H7 (cell line): ENCODE measurements around the gene DPP9. TPM values are rescaled to one million over a fixed set of nuclear protein-coding genes. Genes with fewer than 3 reads are reported as not detected.

Source experiments
- DNase-seq: peaks from one replicate; pipeline ENCODE4 v3.0.0; 2012
- H3K27me3 ChIP-seq: 2 replicates; pipeline ENCODE4 v1.6.0; 2011; ENCODE audit warnings: mild to moderate bottlenecking, low read length; ENCODE audit not compliant: control insufficient read depth, insufficient read depth
- H3K36me3 ChIP-seq: replicated peaks from 2 replicates; pipeline ENCODE4 v1.5.1; 2011; ENCODE audit warnings: low read length; ENCODE audit not compliant: control insufficient read depth, insufficient read depth
- H3K4me3 ChIP-seq: 2 replicates; pipeline ENCODE4 v1.5.1; 2011; ENCODE audit warnings: low read depth, mild to moderate bottlenecking, control low read depth, low read length, moderate library complexity; ENCODE audit not compliant: insufficient read depth
- total RNA-seq: library from RNA; depleted of rRNA; stranded (reverse); fragments of >200 nt; shearing (Covaris generic); gene quantifications from 2 replicates; pipeline ENCODE4 v1.2.3, GENCODE V29; 2014

The DPP9 gene
- total RNA-seq, 1 experiment from 2014 or later = 36.2 TPM

DNA sequence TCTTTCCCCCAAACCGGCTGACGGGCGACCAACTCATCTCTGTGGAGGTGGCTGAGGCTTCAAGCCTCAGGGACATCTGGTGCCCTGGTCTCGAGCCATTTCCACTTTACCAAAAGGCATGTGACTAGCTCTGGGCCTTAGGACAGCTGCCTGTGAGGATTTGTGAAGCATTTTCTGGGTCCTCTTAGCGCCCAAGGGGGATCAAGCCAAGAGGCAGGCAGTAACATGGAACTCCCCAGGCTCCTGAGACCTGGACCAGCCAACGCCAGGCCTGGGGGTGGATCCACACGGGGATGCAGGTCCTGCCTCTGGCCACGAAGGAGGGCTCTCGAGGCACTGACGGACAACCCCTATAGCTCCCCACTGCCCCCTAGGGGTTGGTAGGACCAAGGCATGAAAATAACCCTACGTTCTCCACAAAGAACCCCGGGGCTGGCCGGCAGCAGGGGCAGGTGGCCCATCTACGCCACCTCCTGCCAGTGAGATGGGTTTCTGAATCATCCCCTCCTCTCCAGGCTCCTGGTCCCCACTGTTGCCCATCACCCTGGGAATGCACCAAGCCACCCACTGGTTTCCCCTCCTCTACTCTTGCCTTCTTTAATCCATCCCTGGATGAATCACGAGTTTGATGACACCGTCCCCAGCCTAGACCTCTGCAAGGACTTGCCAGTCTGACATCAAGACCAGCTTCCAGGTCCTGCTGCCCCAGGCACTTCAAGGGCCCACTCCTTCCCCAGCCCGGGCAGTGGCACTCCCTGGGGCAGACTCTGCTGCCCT is 46.5 kb downstream of the DPP9 start:
- Histone ChIP-seq H3K27me3 (no peaks in the 10 kb centered on the region), H3K36me3 (peaks cover under 1% of the 10 kb centered on the region), H3K4me3 (no peak overlapping the region)
- peak; percentile 88 for DNase-seq

DNA sequence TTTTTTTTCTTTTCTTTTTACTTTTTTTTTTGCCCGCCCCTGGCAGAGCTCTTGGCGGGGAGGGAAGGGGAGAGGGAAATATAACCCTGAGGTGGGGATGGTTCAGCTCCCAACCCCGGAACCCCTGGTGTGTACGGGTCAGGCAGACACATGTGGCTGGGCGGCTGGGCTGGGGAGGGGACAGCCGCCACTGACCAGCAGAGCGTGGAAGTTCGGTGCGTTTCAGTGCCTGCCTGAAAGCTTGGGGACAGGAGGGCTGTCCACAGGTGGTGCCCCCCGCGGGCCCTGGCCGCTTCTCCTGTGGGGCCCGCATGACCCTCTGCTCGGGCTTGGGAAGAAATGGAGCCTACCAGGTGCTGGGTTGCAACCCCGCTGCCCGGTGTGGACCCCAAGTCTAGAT is 48.3 kb downstream of the DPP9 start:
- Histone ChIP-seq H3K4me3 (no peak overlapping the region), H3K36me3 (no peaks in the 10 kb centered on the region; the same call in 1 of the 2 replicates), H3K27me3 (no peaks in the 10 kb centered on the region)
- DNase-seq = no peak

DNA sequence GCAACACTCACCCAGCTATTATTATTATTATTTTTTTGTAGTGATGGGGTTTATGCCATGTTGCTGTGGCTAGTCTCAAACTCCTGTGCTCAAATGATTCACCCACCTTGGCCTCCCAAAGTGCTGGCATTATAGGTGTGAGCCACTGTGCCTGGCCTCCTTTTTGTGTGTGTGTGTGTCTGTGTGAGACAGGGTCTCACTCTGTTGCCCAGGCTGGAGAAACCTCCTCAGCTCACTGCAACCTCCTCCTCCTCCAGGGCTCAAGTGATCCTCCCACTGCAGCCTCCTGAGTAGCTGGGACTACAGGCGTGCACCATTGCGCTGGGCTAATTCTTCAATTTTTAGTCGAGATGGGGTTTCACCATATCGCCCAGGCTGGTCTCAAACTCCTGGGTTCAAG is 49.9 kb downstream of the DPP9 start:
- Histone ChIP-seq H3K27me3 (no peaks in the 10 kb centered on the region), H3K4me3 (no peak overlapping the region), H3K36me3 (no peaks in the 10 kb centered on the region; the same call in 1 of the 2 replicates)
- no peak for DNase-seq

DNA sequence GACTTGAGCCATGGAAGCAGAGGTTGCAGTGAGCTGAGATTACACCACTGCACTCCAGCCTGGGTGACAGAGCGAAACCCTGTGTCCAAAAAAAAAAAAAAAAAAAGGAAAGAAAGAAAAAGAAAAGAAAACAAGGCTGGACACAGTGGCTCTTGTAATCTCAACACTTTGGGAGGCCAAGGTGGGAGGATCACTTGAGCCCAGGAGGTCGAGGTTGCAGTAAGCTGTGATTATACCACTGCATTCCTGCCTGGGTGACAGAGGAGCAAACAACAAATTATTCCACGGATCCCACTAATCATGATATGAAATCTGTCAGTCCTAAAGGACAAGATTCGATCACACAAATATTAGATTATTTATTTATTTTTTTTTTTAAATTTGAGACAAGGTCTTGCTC is 50.4 kb downstream of the DPP9 start:
- H3K4me3 ChIP-seq = no peak overlapping the region
- no peaks in the 10 kb centered on the region for H3K27me3 ChIP-seq
- no peak for DNase-seq
- H3K36me3 ChIP-seq = no peaks in the 10 kb centered on the region

DNA sequence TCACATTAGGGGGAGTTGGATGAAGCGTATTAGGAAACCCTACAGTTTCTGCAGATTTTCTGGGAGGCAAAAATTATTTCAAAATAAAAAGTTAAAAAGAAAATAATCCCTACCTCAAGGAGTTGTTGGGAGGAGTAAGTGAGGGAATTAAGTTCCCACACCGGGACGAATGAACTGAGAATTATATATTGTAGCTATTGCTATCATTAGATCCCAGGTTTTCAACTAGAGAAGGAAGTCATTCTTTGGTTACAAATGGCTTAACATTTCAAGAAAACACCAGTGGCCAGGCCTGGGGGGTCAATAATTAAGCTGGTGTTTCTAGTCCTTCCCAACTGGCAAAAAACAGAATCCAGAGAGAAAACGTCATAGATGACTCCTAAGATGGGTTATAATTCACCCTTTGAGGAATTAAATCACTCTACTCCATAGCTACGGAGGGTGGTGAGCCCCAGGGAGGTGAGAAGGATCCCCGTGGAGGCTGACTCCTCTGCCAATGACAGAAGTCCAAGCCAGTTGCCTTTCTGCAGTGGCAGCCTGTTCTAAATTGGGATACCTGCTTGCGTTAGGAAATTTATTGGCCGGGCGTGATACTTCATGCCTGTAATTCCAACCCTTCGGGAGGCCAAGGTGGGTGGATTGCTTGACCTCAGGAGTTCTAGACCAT is 52.3 kb downstream of the DPP9 start:
- Histone ChIP-seq H3K36me3 (peaks cover 2% of the 10 kb centered on the region), H3K4me3 (no peak overlapping the region), H3K27me3 (no peaks in the 10 kb centered on the region)
- DNase-seq = no peak

DNA sequence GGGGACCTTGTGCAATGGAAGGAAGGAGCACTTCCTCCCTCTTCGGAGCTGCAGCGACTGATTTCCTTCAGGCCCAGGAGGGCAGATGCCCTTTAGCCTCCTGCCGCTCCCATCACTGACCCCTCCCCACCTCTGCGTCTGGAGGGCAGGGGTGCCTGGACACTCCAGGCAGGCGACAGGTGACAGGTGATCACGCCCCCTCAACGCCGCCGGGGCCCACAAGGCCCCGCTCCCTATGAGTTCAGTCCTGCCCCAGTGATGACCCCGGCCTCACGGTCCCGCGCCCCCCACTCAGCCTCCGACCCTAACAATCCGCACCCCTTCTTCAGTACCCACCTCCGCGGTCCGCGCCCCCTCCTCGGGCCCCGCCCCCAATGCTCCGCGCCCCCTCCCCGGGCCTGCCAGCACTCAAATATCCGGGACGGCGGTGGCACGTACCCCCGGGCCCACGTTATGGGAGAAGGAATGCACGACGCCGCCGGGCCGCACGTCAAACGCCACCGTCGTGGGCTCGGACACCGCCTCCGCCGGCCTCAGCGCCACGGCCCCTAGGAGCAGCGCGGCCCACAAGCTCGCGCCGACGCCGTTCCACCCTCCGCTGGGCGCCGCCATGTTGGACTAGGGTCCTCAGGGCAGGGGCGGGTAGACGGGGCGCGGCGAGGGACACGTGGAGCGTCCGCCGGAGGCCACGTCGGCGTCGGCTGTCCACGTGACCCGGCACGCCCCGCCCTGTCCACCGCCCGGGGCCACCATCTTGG is 53.7 kb downstream of the DPP9 start, which contains the start of gene MYDGF:
Gene MYDGF, minus strand, starts transcription at position 620 of the 758 bp plus-strand sequence. Its CDS starts 8 bp downstream, at position 612.
- DNase-seq = peak; percentile 100
- no peaks in the 10 kb centered on the region for H3K27me3 ChIP-seq
- H3K4me3 ChIP-seq = peak within 1 kb of the TSS; percentile 80
- peaks cover 2% of the 10 kb centered on the region for H3K36me3 ChIP-seq

DNA sequence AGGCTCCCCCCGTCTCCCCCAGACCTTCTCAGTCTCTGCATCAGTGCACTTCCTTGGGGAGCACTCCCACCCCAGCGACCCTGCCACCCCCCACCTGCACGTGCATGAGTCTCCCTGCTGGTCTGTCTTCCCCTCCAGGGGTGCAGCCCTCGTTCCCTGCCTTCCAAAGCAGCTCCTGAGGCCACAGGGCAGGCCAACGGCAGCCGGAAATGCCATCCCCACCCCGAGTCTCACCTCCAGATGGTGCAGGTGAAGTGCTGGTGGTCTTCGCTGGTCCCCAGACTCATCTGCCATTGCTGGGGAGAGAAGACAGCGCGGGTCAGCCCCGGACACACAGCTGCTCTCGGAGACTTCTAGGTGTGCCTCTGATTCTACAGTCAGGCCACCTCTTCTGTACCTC is 59.0 kb downstream of the DPP9 start:
- no peak overlapping the region for H3K4me3 ChIP-seq
- H3K27me3 ChIP-seq = no peaks in the 10 kb centered on the region
- H3K36me3 ChIP-seq = peaks cover 3% of the 10 kb centered on the region
- no peak for DNase-seq

DNA sequence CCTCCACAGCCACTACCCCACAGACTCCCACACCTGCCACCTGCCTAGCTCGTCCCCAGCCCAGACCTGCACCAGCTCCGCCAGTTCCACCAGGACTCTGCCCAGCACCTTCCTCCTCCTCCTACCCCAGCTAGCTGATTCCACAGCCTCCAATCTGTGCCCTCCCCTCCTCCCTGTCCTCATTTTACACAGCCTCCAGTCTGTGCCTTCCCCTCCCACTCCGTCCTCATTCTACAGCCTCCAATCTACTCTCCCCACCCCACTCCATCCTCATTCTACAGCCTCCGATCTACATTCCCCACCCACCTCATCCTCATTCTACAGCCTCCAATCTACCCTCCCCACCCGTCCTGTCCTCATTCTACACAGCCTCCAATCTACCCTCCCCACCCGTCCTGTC is 60.8 kb downstream of the DPP9 start:
- Histone ChIP-seq H3K27me3 (no peaks in the 10 kb centered on the region), H3K36me3 (peaks cover 6% of the 10 kb centered on the region), H3K4me3 (no peak overlapping the region)
- no peak for DNase-seq

DNA sequence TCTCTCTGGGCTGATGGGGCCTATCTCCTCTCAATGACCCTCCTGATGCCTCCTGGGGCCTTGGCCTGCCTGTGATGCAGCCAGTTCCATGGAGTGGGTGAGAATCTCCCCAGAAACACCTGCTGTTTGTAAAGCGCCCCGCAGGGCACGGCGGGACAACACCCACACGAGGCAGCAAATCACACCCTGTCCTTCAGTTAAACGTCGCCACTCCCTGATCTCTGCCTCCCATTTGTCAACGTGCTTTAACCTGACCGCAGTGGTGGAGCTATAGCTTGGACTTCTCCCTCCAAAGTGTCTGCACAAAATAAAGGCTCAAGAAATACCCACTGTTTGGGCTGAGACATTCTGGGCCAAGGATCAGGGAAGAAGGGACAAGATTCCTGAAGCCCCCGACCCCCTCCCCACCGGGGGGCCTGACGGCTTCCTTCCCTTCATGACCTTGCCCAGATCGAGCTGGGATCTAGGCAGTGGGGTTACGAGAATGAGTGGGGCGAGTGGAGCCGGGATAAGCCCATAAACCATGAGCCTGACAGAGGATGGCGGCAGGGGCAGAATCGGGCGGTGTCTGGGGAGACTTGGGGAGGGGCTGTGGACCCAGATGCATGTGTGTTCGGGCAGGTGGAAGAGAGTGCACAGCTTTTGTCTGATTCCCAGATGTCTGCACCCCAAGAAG is 61.5 kb downstream of the DPP9 start:
- H3K36me3 ChIP-seq = peaks cover 8% of the 10 kb centered on the region
- H3K27me3 ChIP-seq = no peaks in the 10 kb centered on the region
- no peak overlapping the region for H3K4me3 ChIP-seq
- no peak for DNase-seq

DNA sequence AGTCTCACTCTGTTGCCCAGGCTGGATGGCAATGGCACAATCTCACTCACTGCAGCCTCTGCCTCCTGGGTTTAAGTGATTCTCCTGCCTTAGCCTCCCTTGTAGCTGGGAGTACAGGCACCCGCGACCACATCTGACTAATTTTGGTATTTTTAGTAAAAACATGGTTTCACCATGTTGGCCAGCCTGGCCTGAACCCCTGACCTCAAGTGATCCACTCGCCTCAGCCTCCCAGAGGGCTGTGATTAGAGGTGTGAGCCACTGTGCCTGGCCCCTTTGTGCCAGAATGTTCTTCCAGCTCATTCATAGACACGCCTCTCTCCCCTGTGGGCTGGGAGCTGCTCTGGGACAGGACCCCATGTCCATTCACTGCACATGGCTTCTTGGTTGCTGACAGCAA is 62.6 kb downstream of the DPP9 start:
- no peak overlapping the region for H3K4me3 ChIP-seq

DNA sequence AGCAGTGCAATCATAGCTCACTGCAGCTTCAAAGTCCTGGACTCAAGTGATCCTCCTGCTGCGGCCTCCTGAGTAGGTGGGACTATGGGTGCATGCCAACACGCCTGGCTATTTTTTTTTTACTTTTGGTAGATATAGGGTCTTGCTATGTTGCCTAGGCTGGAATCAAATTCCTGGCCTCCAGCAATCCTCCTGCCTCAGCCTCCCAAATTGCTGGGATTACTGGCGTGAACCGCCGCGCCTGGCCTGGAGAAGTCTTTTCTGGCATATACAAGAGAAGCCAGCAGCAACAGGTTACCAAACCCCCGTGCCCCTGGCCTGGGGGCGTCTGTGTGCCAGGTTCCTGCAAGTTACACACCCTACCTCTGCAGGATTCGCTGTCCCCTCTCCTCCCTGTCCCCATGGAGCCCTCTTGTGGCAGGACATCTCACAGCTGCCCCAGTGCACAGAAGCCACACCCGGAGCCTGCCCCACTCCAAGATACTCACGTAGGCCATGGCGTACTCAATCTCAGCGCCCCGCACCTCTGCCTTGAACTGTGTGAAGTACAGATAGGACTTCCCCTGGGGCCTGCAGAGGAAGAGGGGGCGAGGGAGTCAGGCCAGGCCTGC is 63.4 kb downstream of the DPP9 start:
- H3K36me3 ChIP-seq = peaks cover 6% of the 10 kb centered on the region
- H3K4me3 ChIP-seq = no peak overlapping the region
- DNase-seq = peak; percentile 83
- no peaks in the 10 kb centered on the region for H3K27me3 ChIP-seq

More for the DNA sequence above, 62.6 kb downstream of the DPP9 start:
- no peak for DNase-seq
- Histone ChIP-seq H3K36me3 (peaks cover 6% of the 10 kb centered on the region), H3K27me3 (no peaks in the 10 kb centered on the region)

DNA sequence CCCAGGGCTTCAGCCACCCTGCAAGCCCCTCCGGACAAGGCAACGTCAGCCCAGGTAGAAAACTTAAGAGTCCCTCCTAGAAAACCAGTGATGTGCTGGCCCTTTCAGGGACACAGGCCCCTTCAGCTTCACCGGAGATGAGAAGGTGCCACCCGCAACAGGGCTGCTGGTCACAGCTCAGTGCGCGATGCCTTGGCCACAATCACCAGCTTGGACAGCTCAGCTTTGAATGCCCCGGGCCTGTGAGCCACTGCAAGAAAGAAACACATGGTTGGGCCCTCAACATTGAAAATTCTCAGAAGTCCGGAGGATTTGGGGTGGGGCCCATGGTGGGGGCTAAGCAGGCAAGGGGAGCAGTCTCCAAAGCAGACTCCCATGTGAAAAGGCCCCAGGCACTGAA is 65.8 kb downstream of the DPP9 start:
- no peak for DNase-seq
- Histone ChIP-seq H3K4me3 (no peak overlapping the region), H3K27me3 (no peaks in the 10 kb centered on the region), H3K36me3 (peaks cover 9% of the 10 kb centered on the region)

DNA sequence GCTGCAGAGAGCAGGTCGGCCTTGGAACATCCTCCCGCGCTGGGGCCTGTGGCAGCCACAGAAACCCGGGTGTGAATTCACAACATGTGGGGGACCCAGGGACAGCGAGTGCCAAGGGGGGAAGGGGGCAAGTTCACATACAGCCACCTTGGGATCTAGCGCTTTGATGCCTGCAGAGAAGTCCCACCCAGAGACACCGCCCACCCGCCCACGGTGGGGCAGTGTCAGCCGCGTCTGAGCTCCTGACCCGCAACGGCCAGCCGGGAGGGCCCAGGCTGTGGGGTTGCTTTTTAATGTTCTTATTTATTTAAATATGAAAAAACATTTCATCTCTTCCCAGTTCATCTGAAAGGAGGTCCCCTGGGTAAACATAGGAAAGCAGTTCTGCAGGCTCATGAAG is 66.4 kb downstream of the DPP9 start:
- Histone ChIP-seq H3K4me3 (no peak overlapping the region), H3K36me3 (peaks cover 9% of the 10 kb centered on the region), H3K27me3 (no peaks in the 10 kb centered on the region)
- no peak for DNase-seq

DNA sequence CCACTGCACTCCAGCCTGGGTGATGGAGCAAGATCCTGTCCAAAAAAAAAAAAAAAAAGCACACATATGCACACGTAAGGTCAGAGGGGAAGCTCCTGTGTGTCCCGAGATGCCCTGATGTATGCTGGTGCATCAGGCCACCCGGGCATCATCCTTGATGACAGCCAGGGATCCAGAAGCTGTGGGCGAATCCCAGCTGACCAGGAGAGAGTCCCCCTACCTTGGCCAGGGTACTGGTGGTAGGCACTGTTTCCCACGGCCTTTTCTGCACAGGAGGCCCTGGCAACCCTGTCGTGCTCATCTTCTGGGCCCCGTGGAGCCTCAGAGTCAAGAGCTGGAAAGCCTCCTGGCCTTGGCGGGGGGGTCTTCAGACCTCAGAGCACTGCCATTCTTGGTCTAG is 67.5 kb downstream of the DPP9 start:
- H3K36me3 ChIP-seq = peaks cover 9% of the 10 kb centered on the region

More for the DNA sequence above, 67.5 kb downstream of the DPP9 start:
- H3K4me3 ChIP-seq = no peak overlapping the region
- H3K27me3 ChIP-seq = no peaks in the 10 kb centered on the region
- no peak for DNase-seq
